ENCODE results near the gene MGRN1. TPM values are rescaled to one million over a fixed set of nuclear protein-coding genes. Genes with fewer than 3 reads are reported as not detected.

MGRN1 gene
- total RNA-seq, 6 experiments from 2014 or later = 65.8 to 81.6 (median 69.1) TPM

GRCh38 chr16:4617880-4618279 is 6.7 kb upstream of the MGRN1 start:
- DNase-seq = no peak
- H3K4me3 Mint-ChIP-seq = peak overlapping the region; percentile 93; the same call in 1 of the 2 replicates
- H3K4me1 Mint-ChIP-seq (ENCODE audit: low read depth) = peaks cover 18% of the 10 kb centered on the region
- no peaks in the 10 kb centered on the region for H3K36me3 Mint-ChIP-seq (ENCODE audit: low read depth)
- H3K9me3 Mint-ChIP-seq = no peaks in the 10 kb centered on the region
- no peaks in the 10 kb centered on the region; the same call in 1 of the 2 replicates for H3K27me3 Mint-ChIP-seq (ENCODE audit: insufficient read depth)
- no peak for TF ChIP-seq CTCF (IDR thresholded peaks at IDR 0.05)
- no peak overlapping the region; the same call in 1 of the 2 replicates for H3K27ac Mint-ChIP-seq

DNA sequence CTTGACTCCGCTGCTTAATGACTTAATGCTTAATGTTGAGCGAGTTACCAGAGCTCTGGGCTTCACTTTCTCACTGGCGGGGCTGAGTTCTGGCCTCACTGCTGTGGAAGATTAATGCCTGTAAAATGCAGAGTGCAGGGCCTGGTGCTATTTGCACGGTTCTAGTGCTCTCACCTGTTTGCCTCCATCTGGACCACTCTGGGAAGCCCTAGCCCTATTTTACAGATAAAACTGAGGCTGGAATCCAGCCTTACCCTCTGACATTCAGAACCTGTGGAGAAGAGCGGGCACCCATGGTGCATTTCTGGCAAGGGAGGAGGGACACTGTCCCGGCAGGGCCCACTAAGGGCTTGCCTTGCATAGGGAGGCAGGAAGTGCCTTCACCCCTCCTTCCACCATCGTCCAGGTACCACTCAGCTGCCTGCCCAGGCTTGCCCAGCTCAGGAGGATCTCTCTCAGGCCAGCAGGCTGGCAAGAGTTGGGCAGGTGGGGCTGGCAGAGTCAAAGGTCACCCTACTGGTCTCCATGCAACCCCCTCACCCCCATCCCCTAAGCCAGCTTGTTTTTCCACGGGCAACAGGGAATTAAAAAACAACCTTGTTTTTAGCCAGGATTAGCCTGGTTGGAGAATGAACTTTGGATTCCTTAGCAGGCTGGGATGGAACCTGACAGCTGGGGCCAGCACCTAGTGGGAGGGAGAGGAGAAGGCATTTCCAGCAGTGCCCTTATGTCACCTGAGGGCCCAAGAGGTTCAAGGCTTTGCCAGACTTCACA is 5.8 kb upstream of the MGRN1 start:
- Mint-ChIP-seq H3K27me3 (ENCODE audit: insufficient read depth) (no peaks in the 10 kb centered on the region; the same call in 1 of the 2 replicates), H3K36me3 (ENCODE audit: low read depth) (no peaks in the 10 kb centered on the region), H3K9me3 (no peaks in the 10 kb centered on the region), H3K27ac (no peak overlapping the region), H3K4me3 (no peak overlapping the region), H3K4me1 (ENCODE audit: low read depth) (peaks cover 12% of the 10 kb centered on the region; the same call in 1 of the 2 replicates)
- no peak for DNase-seq
- no peak for TF ChIP-seq CTCF (IDR thresholded peaks at IDR 0.05)

GRCh38 chr16:4623593-4623992 is 1.0 kb upstream of the MGRN1 start:
- TF ChIP-seq CTCF (IDR thresholded peaks at IDR 0.05) = no peak
- no peak for DNase-seq
- no peaks in the 10 kb centered on the region for H3K27me3 Mint-ChIP-seq (ENCODE audit: insufficient read depth)
- H3K27ac Mint-ChIP-seq = no peak overlapping the region
- H3K4me1 Mint-ChIP-seq (ENCODE audit: low read depth) = peaks cover 23% of the 10 kb centered on the region
- peak overlapping the region; percentile 28; the same call in 1 of the 2 replicates for H3K4me3 Mint-ChIP-seq
- H3K36me3 Mint-ChIP-seq (ENCODE audit: low read depth) = peaks cover 6% of the 10 kb centered on the region; the same call in 1 of the 2 replicates
- no peaks in the 10 kb centered on the region for H3K9me3 Mint-ChIP-seq

- TF ChIP-seq CTCF (IDR thresholded peaks at IDR 0.05) = no peak
- H3K4me3 Mint-ChIP-seq = peak overlapping the region; percentile 99
- peaks cover 23% of the 10 kb centered on the region for H3K4me1 Mint-ChIP-seq (ENCODE audit: low read depth)
- H3K9me3 Mint-ChIP-seq = no peaks in the 10 kb centered on the region
- peaks cover 6% of the 10 kb centered on the region for H3K36me3 Mint-ChIP-seq (ENCODE audit: low read depth)
- peak overlapping the region; percentile 99 for H3K27ac Mint-ChIP-seq
- no peaks in the 10 kb centered on the region for H3K27me3 Mint-ChIP-seq (ENCODE audit: insufficient read depth)
- peak; percentile 22 for DNase-seq
Observed at GRCh38 chr16:4624827-4625559, 367 bp downstream of the MGRN1 start.

- TF ChIP-seq CTCF (IDR thresholded peaks at IDR 0.05) = no peak
- Mint-ChIP-seq H3K4me3 (peak overlapping the region; percentile 99), H3K36me3 (ENCODE audit: low read depth) (peaks cover 6% of the 10 kb centered on the region), H3K27me3 (ENCODE audit: insufficient read depth) (no peaks in the 10 kb centered on the region), H3K4me1 (ENCODE audit: low read depth) (peaks cover 23% of the 10 kb centered on the region), H3K27ac (peak overlapping the region; percentile 93), H3K9me3 (no peaks in the 10 kb centered on the region)
- DNase-seq = no peak
Observed at GRCh38 chr16:4625560-4626159, 1.0 kb downstream of the MGRN1 start.
